GM12878 (cell line): ENCODE measurements around the gene PPP1R13L. TPM values are rescaled to one million over a fixed set of nuclear protein-coding genes. Genes with fewer than 3 reads are reported as not detected.

Experiments used
- ATAC-seq: fragments of 200-7000 bp; cut with Tn5 transposase; 3 replicates; pipeline ENCODE4 v1.9.1; 2020; ENCODE audit warnings: mild to moderate bottlenecking, moderate library complexity
- BruUV-seq: library from RNA; stranded (reverse); fragments of 400-500 nt; replicated peaks from 2 replicates; lab custom pipeline; 2021; lab: Mats Ljungman, UMichigan
- CTCF ChIA-PET: fragments of 300-600 bp; sonication (Branson Sonifier 250); formaldehyde crosslinking; extraction: SDS; loops from one replicate; lab custom pipeline; 2021; ENCODE audit warnings: inconsistent platforms; lab: Yijun Ruan, JAX
- POLR2A ChIA-PET: fragments of 350-600 bp; formaldehyde crosslinking; extraction: SDS; loops from one replicate; lab custom pipeline; 2021; ENCODE audit warnings: inconsistent platforms; lab: Charles Lee
- RAD21 ChIA-PET: fragments of 300-600 bp; sonication (Branson Sonifier 250); formaldehyde crosslinking; loops from one replicate; lab custom pipeline; 2023; ENCODE audit warnings: antibody characterized with exemption; ENCODE audit not compliant: unreplicated experiment; lab: Charles Lee
- SMC1A ChIA-PET: fragments of 300-600 bp; sonication (Branson Sonifier 250); formaldehyde crosslinking; loops from one replicate; lab custom pipeline; 2023; ENCODE audit not compliant: unreplicated experiment, uncharacterized antibody; lab: Charles Lee
- DNase-seq: peaks from one replicate; pipeline ENCODE4 v3.0.0-alpha.2; 2011; ENCODE audit warnings: low read depth, low spot score
- FAIRE-seq: peaks from 3 replicates; lab custom pipeline; 2011; peaks lifted over from hg19 to GRCh38; lab: Jason Lieb, UNC
- H2AFZ ChIP-seq: 2 replicates; pipeline ENCODE4 v1.6.0; 2011; ENCODE audit warnings: low read depth, low read length, control low read depth; ENCODE audit not compliant: control insufficient read depth
- H3K27ac ChIP-seq: 2 replicates; pipeline ENCODE4 v1.5.1; 2011; ENCODE audit warnings: control low read depth; ENCODE audit not compliant: control insufficient read depth, insufficient read depth
- H3K27me3 ChIP-seq, 2 experiments: replicated peaks in 1 of 2; 2 replicates each; pipeline versions ENCODE4 v1.6.0 to v1.6.1; 2011; ENCODE audit warnings: low read length in 1 of 2; ENCODE audit not compliant: control insufficient read depth in 2 of 2, insufficient read depth in 2 of 2
- H3K36me3 ChIP-seq, 2 experiments: 2 replicates each; pipeline ENCODE4 v1.5.1; 2011; ENCODE audit warnings: low read length in 1 of 2; ENCODE audit not compliant: control insufficient read depth in 2 of 2, insufficient read depth in 2 of 2
- H3K4me1 ChIP-seq: 2 replicates; pipeline ENCODE4 v1.6.1; 2011; ENCODE audit warnings: mild to moderate bottlenecking, low read length, moderate library complexity, mixed read lengths; ENCODE audit not compliant: control insufficient read depth, insufficient read depth
- H3K4me2 ChIP-seq: 2 replicates; pipeline ENCODE4 v1.6.0; 2011; ENCODE audit warnings: control low read depth; ENCODE audit not compliant: control insufficient read depth, insufficient read depth
- H3K4me3 ChIP-seq: fragments of 200-600 bp; sonication (generic); 2 replicates; pipeline ENCODE4 v1.5.1; 2016
- H3K79me2 ChIP-seq: 2 replicates; pipeline ENCODE4 v1.6.0; 2011; ENCODE audit warnings: low read length; ENCODE audit not compliant: control insufficient read depth, insufficient read depth
- H3K9ac ChIP-seq: 2 replicates; pipeline ENCODE4 v1.8.0; 2011; ENCODE audit warnings: low read length, control low read depth, mixed read lengths; ENCODE audit not compliant: control insufficient read depth, insufficient read depth
- H3K9me3 ChIP-seq: replicated peaks from 3 replicates; pipeline ENCODE4 v1.5.1; 2011; ENCODE audit warnings: mild to moderate bottlenecking, low read length; ENCODE audit not compliant: control insufficient read depth, insufficient read depth
- H4K20me1 ChIP-seq: 2 replicates; pipeline ENCODE4 v1.6.0; 2011; ENCODE audit not compliant: control insufficient read depth, insufficient read depth
- BCL3 ChIP-seq: IDR thresholded peaks from 2 replicates; pipeline ENCODE4 v1.6.1; 2011; ENCODE audit warnings: borderline replicate concordance, low read depth, mild to moderate bottlenecking, moderate library complexity, low read length; ENCODE audit not compliant: insufficient read depth, poor library complexity, severe bottlenecking
- IRF3 ChIP-seq: fragments of 450-650 bp; IDR thresholded peaks from 2 replicates; pipeline ENCODE4 v1.6.1; 2014; ENCODE audit warnings: mild to moderate bottlenecking
- KDM1A ChIP-seq: fragments of 200-600 bp; sonication (generic); IDR thresholded peaks from 2 replicates; pipeline ENCODE4 v1.6.1; 2016; ENCODE audit warnings: borderline replicate concordance
- NR2F1 ChIP-seq: fragments of 450-650 bp; conservative IDR thresholded peaks from 2 replicates; pipeline ENCODE4 v1.6.1; 2017; ENCODE audit warnings: mild to moderate bottlenecking
- NRF1 ChIP-seq: conservative IDR thresholded peaks from 2 replicates; pipeline ENCODE4 v1.6.1; 2011; ENCODE audit warnings: mild to moderate bottlenecking, low read depth, low read length, improper control_type of control experiment
- ZNF274 ChIP-seq: IDR thresholded peaks from one replicate; pipeline ENCODE4 v1.8.0; 2011; ENCODE audit not compliant: insufficient read length, insufficient read depth
- ZNF622 ChIP-seq: fragments of 450-650 bp; IDR thresholded peaks from 2 replicates; pipeline ENCODE4 v1.6.1; 2017; ENCODE audit warnings: mild to moderate bottlenecking, inconsistent platforms
- ZZZ3 ChIP-seq: IDR thresholded peaks from 2 replicates; pipeline ENCODE4 v1.6.1; 2011; ENCODE audit warnings: low read depth; ENCODE audit not compliant: control insufficient read depth, insufficient read length
- WGBS: methylation state at CpG from one replicate; pipeline ENCODE4 v1.1.6; 2016; ENCODE audit warnings: low lambda C conversion rate; ENCODE audit not compliant: insufficient replicate concordance, insufficient coverage; ENCODE audit errors: missing lambda C conversion rate; 5-methylcytosine and 5-hydroxymethylcytosine counted together
- in situ Hi-C: fragments of 300-500 bp; cut with MboI; formaldehyde crosslinking; loops from 9 replicates; pipeline ENCODE4 v1.14.3; 2018; ENCODE audit warnings: mixed read lengths
- intact Hi-C: fragments of 100-400 bp; cut with micrococcal nuclease; formaldehyde crosslinking; loops from one replicate; pipeline ENCODE4 v1.14.2; 2022; ENCODE audit not compliant: unreplicated experiment
- polyA plus RNA-seq, 11 experiments: library from polyadenylated mRNA; depleted of rRNA in 4 of 11; unstranded in 6 of 11; stranded (reverse) in 5 of 11; fragments of >200 nt; fragmentation: Nextera tagmentation in 4 of 11; fragmentation: Illumina TruSeq in 1 of 11; extraction: Ambion mirVana in 4 of 11; extraction: Trizol in 1 of 11; gene quantifications; 1 replicate in 1 of 11; 2 replicates in 10 of 11; pipeline versions ENCODE4 v1.2.1 to v1.2.3, GENCODE V29; 2011 to 2016; ENCODE audit warnings: inconsistent platforms in 2 of 11, missing spikeins in 2 of 11, low read depth in 1 of 11
- total RNA-seq, 4 experiments: library from RNA; depleted of rRNA in 3 of 4; stranded (reverse); fragments of >200 nt in 3 of 4; fragmentation: Illumina TruSeq in 1 of 4; extraction: Trizol in 1 of 4; gene quantifications; 2 replicates each; pipeline versions ENCODE4 v1.2.1 to v1.2.3, GENCODE V29; 2013 to 2021

Gene PPP1R13L
- total and polyA plus RNA-seq, 10 of the 15 experiments (the other 5 are each of a cell fraction or from before 2014, with no cell fraction given) = 0.40 to 10.0 (median 2.5) TPM

DNA sequence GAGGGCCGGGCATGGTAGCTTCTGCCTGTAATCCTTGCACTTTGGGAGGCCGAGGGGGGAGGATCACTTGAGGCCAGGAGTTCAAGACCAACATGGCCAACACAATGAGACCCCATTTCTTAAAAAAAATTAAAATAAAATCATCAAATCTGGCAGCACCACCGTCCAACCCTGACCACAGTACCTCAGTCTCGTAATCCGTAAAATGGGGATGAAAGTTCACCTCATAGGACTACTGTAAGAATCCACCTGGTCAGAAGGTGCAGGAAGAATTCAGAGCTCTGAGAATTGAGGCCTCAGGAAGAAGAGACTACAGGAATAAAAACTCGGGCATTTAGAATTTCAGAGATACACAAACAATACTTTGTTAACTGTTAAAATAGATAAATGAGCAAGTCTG is 3.1 kb downstream of the PPP1R13L start:
- Histone ChIP-seq H2AFZ (no peak overlapping the region), H3K9me3 (no peaks in the 10 kb centered on the region), H3K36me3 (no peaks in the 10 kb centered on the region)
- WGBS = 79% methylated on average over 6 of the region's 6 CpGs
- in situ Hi-C loops = no loop called here
- DNase-seq = no peak
- TF ChIP-seq BCL3 (no peak), NR2F1 (no peak), NRF1 (no peak), KDM1A (no peak), ZZZ3 (no peak), IRF3 (no peak), ZNF274 (no peak), ZNF622 (no peak)
- TF ChIP-seq, all 136 proteins: peak for 0
- no peaks in the 10 kb centered on the region; a peak in 1 of 4 replicates for H3K27me3 ChIP-seq
- H3K4me1 ChIP-seq = peaks cover 4% of the 10 kb centered on the region
- peaks cover 4% of the 10 kb centered on the region for H3K79me2 ChIP-seq
- H3K4me3 ChIP-seq = no peak overlapping the region
- H3K9ac ChIP-seq = no peak overlapping the region
- no peaks in the 10 kb centered on the region for H4K20me1 ChIP-seq
- CTCF ChIA-PET = interaction anchor here (0.6 to 5.2 kb wide), 18 partner anchors 8 to 281 kb away, joined by 3 to 93 read pairs (median 6); partner anchors contain the start of genes BLOC1S3, ERCC1, ERCC2 and FOSB
- H3K27ac ChIP-seq = no peak overlapping the region
- FAIRE-seq (no peak), ATAC-seq (no peak)
- intact Hi-C loops = loop anchor here (10.0 kb wide), 1 partner anchor 243 kb away; no protein-coding TSS in a partner anchor
- no peak overlapping the region for H3K4me2 ChIP-seq
- BruUV-seq = no TSS peak
- RAD21 ChIA-PET = interaction anchor here (0.6 to 4.8 kb wide), 11 partner anchors 11 to 242 kb away, joined by 3 to 48 read pairs (median 3); partner anchors contain the start of gene ERCC1
- POLR2A ChIA-PET = interaction anchor here (1.4 to 3.8 kb wide), 2 partner anchors 20 to 22 kb away, joined by 3 to 16 read pairs; partner anchors contain the start of gene ERCC1
- SMC1A ChIA-PET = interaction anchor here (0.8 to 6.2 kb wide), 6 partner anchors 20 to 84 kb away, joined by 3 to 55 read pairs (median 6); no protein-coding TSS in a partner anchor
